ENCODE measurements around the gene TH.

The TH gene

GRCh38 chr11:2193099-2193887, 21.7 kb upstream of the TH start:
- no peak for TF ChIP-seq CTCF (IDR thresholded peaks at IDR 0.05; ENCODE audit: control insufficient read depth, extremely low read depth, insufficient read depth)
- no peak for DNase-seq (ENCODE audit: low read depth)
- no peak overlapping the region for H3K4me3 ChIP-seq (ENCODE audit: low read depth, low read length)

GRCh38 chr11:2192435-2192834, 20.8 kb upstream of the TH start:
- no peak for TF ChIP-seq CTCF (IDR thresholded peaks at IDR 0.05; ENCODE audit: control insufficient read depth, extremely low read depth, insufficient read depth)
- H3K4me3 ChIP-seq (ENCODE audit: low read depth, low read length): no peak overlapping the region

GRCh38 chr11:2191883-2192282, 20.3 kb upstream of the TH start:
- TF ChIP-seq CTCF (IDR thresholded peaks at IDR 0.05; ENCODE audit: control insufficient read depth, extremely low read depth, insufficient read depth): no peak
- no peak for DNase-seq (ENCODE audit: low read depth)
- H3K4me3 ChIP-seq (ENCODE audit: low read depth, low read length): no peak overlapping the region

More at GRCh38 chr11:2192435-2192834, 20.8 kb upstream of the TH start:
- no peak for DNase-seq (ENCODE audit: low read depth)

- TF ChIP-seq CTCF (IDR thresholded peaks at IDR 0.05; ENCODE audit: control insufficient read depth, extremely low read depth, insufficient read depth): no peak
- no peak for DNase-seq (ENCODE audit: low read depth)
- H3K4me3 ChIP-seq (ENCODE audit: low read depth, low read length): no peak overlapping the region
Measured at GRCh38 chr11:2190657-2191471, 19.2 kb upstream of the TH start.

GRCh38 chr11:2189938-2190656, 18.5 kb upstream of the TH start:
- no peak for TF ChIP-seq CTCF (IDR thresholded peaks at IDR 0.05; ENCODE audit: control insufficient read depth, extremely low read depth, insufficient read depth)
- no peak for DNase-seq (ENCODE audit: low read depth)
- no peak overlapping the region for H3K4me3 ChIP-seq (ENCODE audit: low read depth, low read length)

- H3K4me3 ChIP-seq (ENCODE audit: low read depth, low read length): no peak overlapping the region
- DNase-seq (ENCODE audit: low read depth): no peak
- TF ChIP-seq CTCF (IDR thresholded peaks at IDR 0.05; ENCODE audit: control insufficient read depth, extremely low read depth, insufficient read depth): no peak
Measured at GRCh38 chr11:2188745-2189144, 17.1 kb upstream of the TH start.

All from LNCaP clone FGC (cell line).